Measurements from ENCODE around the gene GZF1.

DNA sequence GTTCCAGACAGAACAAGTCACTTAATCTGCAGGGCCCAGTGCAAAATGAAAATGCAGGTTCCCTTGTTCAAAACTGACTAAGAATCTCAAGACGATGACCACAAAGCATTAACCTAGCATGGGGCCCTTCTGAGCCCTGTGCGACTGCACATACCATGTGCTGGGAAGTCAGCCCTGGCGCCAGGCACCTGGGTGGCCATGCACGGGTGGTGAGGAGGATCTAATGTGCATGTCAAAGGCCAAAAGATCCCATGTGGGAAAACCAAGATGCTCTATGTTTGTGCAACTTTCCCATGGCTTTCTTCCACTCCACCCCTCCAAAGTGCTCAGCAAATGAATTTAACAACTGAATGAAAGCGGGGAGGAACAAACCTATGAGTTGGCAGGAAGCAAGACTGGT is 44.9 kb upstream of the GZF1 start:
- TF ChIP-seq EP300 (IDR thresholded peaks at IDR 0.05) (no peak), POLR2A (IDR thresholded peaks at IDR 0.05) (no peak), CTCF (IDR thresholded peaks at IDR 0.05) (no peak)

All from ovary (tissue), 3 donors.